Mesothelial cell of epicardium (in vitro differentiated cells): ENCODE results near the gene ACVRL1. TPM values are rescaled to one million over a fixed set of nuclear protein-coding genes. Genes with fewer than 3 reads are reported as not detected.

Experiments used
- DNase-seq, 2 experiments: peaks; one replicate each; pipeline ENCODE4 v3.0.0; 2021; ENCODE audit warnings: low spot score in 2 of 2; ENCODE audit not compliant: unreplicated experiment in 2 of 2
- H3K27ac Mint-ChIP-seq: 2 replicates; pipeline ENCODE4 v1.8.0; 2021; ENCODE audit warnings: mixed read lengths
- H3K27me3 Mint-ChIP-seq: 2 replicates; pipeline ENCODE4 v1.8.0; 2021; ENCODE audit warnings: low read depth, mixed read lengths
- H3K36me3 Mint-ChIP-seq: 2 replicates; pipeline ENCODE4 v1.8.0; 2021; ENCODE audit warnings: mixed read lengths
- H3K4me1 Mint-ChIP-seq: 2 replicates; pipeline ENCODE4 v1.8.0; 2021; ENCODE audit warnings: mixed read lengths
- H3K4me3 Mint-ChIP-seq: 2 replicates; pipeline ENCODE4 v1.8.0; 2021; ENCODE audit warnings: mild to moderate bottlenecking, moderate library complexity, mixed read lengths
- H3K9me3 Mint-ChIP-seq: 2 replicates; pipeline ENCODE4 v1.8.0; 2021; ENCODE audit warnings: mixed read lengths
- total RNA-seq: library from RNA; stranded (reverse); gene quantifications from 3 replicates; pipeline ENCODE4 v1.2.1, GENCODE V29; 2021
- TF ChIP-seq, protein P1 (sequence below): fragments of 200-600 bp; sonication (generic); IDR thresholded peaks from one replicate; pipeline ENCODE4 v1.5.0; 2021; ENCODE audit warnings: antibody characterized with exemption; ENCODE audit not compliant: unreplicated experiment

Gene ACVRL1
- total RNA-seq, 1 donor from 2014 or later = not detected

GRCh38 chr12:51932218-51933076 is 25.1 kb downstream of the ACVRL1 start:
- TF ChIP-seq, protein P1, sequence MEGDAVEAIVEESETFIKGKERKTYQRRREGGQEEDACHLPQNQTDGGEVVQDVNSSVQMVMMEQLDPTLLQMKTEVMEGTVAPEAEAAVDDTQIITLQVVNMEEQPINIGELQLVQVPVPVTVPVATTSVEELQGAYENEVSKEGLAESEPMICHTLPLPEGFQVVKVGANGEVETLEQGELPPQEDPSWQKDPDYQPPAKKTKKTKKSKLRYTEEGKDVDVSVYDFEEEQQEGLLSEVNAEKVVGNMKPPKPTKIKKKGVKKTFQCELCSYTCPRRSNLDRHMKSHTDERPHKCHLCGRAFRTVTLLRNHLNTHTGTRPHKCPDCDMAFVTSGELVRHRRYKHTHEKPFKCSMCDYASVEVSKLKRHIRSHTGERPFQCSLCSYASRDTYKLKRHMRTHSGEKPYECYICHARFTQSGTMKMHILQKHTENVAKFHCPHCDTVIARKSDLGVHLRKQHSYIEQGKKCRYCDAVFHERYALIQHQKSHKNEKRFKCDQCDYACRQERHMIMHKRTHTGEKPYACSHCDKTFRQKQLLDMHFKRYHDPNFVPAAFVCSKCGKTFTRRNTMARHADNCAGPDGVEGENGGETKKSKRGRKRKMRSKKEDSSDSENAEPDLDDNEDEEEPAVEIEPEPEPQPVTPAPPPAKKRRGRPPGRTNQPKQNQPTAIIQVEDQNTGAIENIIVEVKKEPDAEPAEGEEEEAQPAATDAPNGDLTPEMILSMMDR = no peak
- Mint-ChIP-seq H3K4me1 (peaks cover 5% of the 10 kb centered on the region), H3K36me3 (no peaks in the 10 kb centered on the region), H3K9me3 (no peaks in the 10 kb centered on the region), H3K27ac (no peak overlapping the region), H3K4me3 (no peak overlapping the region), H3K27me3 (peaks cover 1% of the 10 kb centered on the region)
- DNase-seq = no peak

DNA sequence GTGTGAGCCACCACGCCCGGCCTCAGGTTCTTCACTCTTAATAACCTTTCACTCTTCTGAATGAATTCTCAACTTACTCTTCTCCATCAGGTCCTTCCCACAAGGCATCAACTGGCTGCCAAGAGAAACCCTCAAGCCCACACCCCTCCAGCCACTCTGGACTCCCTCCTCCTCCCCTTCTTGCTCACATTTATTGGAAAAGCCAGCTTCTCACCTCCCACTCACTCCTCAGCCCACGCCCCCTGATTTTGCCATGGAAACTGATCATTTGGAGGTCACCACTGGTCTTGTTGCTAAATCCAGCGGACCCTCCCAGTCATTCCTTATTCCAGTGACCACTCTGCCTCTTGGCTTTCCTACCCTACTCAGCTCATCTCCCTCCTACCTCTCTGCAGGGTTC is 26.8 kb downstream of the ACVRL1 start:
- H3K36me3 Mint-ChIP-seq = no peaks in the 10 kb centered on the region
- H3K9me3 Mint-ChIP-seq = no peaks in the 10 kb centered on the region
- peaks cover 1% of the 10 kb centered on the region for H3K27me3 Mint-ChIP-seq
- no peak for DNase-seq
- no peak overlapping the region for H3K4me3 Mint-ChIP-seq
- peaks cover 5% of the 10 kb centered on the region for H3K4me1 Mint-ChIP-seq
- TF ChIP-seq, protein P1 = no peak
- no peak overlapping the region for H3K27ac Mint-ChIP-seq

GRCh38 chr12:51937926-51938325 is 30.6 kb downstream of the ACVRL1 start:
- TF ChIP-seq, protein P1 = no peak
- Mint-ChIP-seq H3K9me3 (no peaks in the 10 kb centered on the region), H3K27ac (no peak overlapping the region), H3K4me1 (peaks cover 13% of the 10 kb centered on the region), H3K27me3 (no peaks in the 10 kb centered on the region), H3K4me3 (no peak overlapping the region), H3K36me3 (no peaks in the 10 kb centered on the region)
- no peak for DNase-seq

DNA sequence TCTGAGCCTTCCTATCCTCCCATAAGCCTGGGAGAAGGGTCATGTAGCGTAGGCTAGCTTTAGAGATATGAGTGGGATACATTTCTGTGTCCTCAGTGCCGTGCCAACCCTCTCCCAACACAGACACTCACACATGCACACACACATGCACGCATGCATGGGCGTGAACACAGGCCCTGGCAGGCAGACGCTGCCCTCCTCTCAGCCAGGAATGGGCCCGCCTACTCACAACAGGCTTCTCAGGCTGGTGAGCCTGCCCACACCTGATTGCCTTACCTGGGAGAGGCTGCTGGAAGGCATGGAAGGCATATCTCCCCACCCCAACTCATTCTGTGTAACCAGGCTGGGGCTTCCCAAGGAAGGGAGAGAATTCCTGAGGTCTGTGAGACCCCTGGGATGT is 31.4 kb downstream of the ACVRL1 start:
- H3K4me3 Mint-ChIP-seq = no peak overlapping the region
- no peaks in the 10 kb centered on the region for H3K9me3 Mint-ChIP-seq

DNA sequence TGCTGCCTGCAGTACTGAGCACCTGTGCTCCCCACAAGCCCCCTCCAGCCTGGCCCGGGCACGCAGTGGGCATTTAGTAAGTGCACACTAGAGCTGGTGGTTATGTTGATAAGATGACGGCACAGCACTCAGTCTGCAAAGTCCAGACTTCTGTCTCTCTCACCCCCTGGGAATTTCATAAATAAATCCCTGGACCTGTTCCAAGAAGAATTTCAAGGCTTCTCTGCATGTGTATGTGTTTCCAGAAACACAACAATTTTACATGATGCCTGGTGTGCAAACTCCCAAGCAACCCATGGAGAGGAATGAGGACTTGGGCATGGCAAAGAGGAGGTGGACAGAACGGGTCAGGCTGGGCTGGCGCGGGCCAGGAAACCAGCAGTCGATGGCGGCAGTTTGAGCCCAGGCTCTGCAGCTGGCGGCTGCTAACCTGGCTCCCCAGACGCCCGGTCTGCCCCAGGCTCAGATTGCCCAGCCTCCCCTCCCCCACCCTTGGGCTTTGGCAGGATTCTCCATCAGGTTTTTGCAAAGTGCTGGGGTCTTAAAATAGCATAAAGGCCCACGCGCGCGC is 33.8 kb downstream of the ACVRL1 start:
- Mint-ChIP-seq H3K36me3 (peaks cover 8% of the 10 kb centered on the region), H3K27ac (peak overlapping the region; percentile 8), H3K9me3 (peaks cover 15% of the 10 kb centered on the region), H3K4me1 (peaks cover 13% of the 10 kb centered on the region), H3K27me3 (no peaks in the 10 kb centered on the region), H3K4me3 (no peak overlapping the region)
- TF ChIP-seq, protein P1 = no peak
- DNase-seq = no peak

More for the DNA sequence above, 31.4 kb downstream of the ACVRL1 start:
- Mint-ChIP-seq H3K27ac (no peak overlapping the region), H3K36me3 (no peaks in the 10 kb centered on the region), H3K4me1 (peaks cover 13% of the 10 kb centered on the region), H3K27me3 (no peaks in the 10 kb centered on the region)
- no peak for DNase-seq
- TF ChIP-seq, protein P1 = no peak
